HepG2 (cell line): Measurements from ENCODE around the gene RRAGB. TPM values are rescaled to one million over a fixed set of nuclear protein-coding genes. Genes with fewer than 3 reads are reported as not detected.

Experiments used
- ATAC-seq: fragments of 200-7000 bp; cut with Tn5 transposase; 3 replicates; pipeline ENCODE4 v1.9.1; 2020; ENCODE audit warnings: mild to moderate bottlenecking, moderate library complexity
- BruUV-seq: library from RNA; stranded (reverse); fragments of 400-500 nt; replicated peaks from 2 replicates; lab custom pipeline; 2021; lab: Mats Ljungman, UMichigan
- CTCF ChIA-PET: fragments of 300-600 bp; formaldehyde crosslinking; extraction: SDS; loops from one replicate; lab custom pipeline; 2021; ENCODE audit warnings: low total read pairs, inconsistent platforms, low intra/inter-chr PET ratio; lab: Yijun Ruan, JAX
- POLR2A ChIA-PET: fragments of 350-600 bp; sonication (Branson Sonifier 250); formaldehyde crosslinking; loops from one replicate; lab custom pipeline; 2020; ENCODE audit warnings: antibody characterized with exemption, inconsistent platforms; lab: Yijun Ruan, JAX
- DNase-seq: peaks from one replicate; pipeline ENCODE4 v3.0.0-alpha.2; 2015; ENCODE audit warnings: low spot score
- FAIRE-seq: peaks from 3 replicates; lab custom pipeline; 2011; peaks lifted over from hg19 to GRCh38; lab: Jason Lieb, UNC
- H2AFZ ChIP-seq: one replicate; pipeline ENCODE4 v1.6.1; 2011; ENCODE audit warnings: low read length, inconsistent platforms
- H3K27ac ChIP-seq: fragments of 300-600 bp; 3 replicates; pipeline ENCODE4 v1.8.0; 2011; ENCODE audit warnings: mixed run types, mild to moderate bottlenecking, mixed read lengths, low read length, inconsistent platforms; ENCODE audit not compliant: insufficient read depth; ENCODE audit errors: extremely low read length
- H3K27me3 ChIP-seq, 2 experiments: fragments of 200-600 bp in 1 of 2; 2 replicates in 1 of 2; 3 replicates in 1 of 2; pipeline versions ENCODE4 v1.6.0 to v1.8.0; 2011; ENCODE audit warnings: low read length in 2 of 2, mild to moderate bottlenecking in 2 of 2, moderate library complexity in 2 of 2, inconsistent platforms in 1 of 2; ENCODE audit not compliant: insufficient read depth in 2 of 2, control insufficient read depth in 1 of 2
- H3K36me3 ChIP-seq, 2 experiments: fragments of 200-600 bp in 1 of 2; replicated peaks in 1 of 2; 2 replicates in 1 of 2; 3 replicates in 1 of 2; pipeline versions ENCODE4 v1.5.1 to v1.8.0; 2011; ENCODE audit warnings: low read length in 2 of 2, inconsistent platforms in 1 of 2; ENCODE audit not compliant: insufficient read depth in 2 of 2, control insufficient read depth in 1 of 2
- H3K4me1 ChIP-seq: 2 replicates; pipeline ENCODE4 v1.5.1; 2012; ENCODE audit warnings: low read length, inconsistent platforms; ENCODE audit not compliant: insufficient read depth
- H3K4me2 ChIP-seq: 2 replicates; pipeline ENCODE4 v1.6.0; 2011; ENCODE audit warnings: low read depth, low read length, inconsistent platforms
- H3K4me3 ChIP-seq, 3 experiments: fragments of 200-600 bp in 1 of 3; sonication (generic), shearing (Covaris generic) in 1 of 3; replicated peaks in 1 of 3; 2 replicates each; pipeline ENCODE4 v1.5.1; 2011 to 2016; ENCODE audit warnings: low read length in 3 of 3, inconsistent platforms in 2 of 3, low read depth in 2 of 3, mild to moderate bottlenecking in 2 of 3, control low read depth in 1 of 3, mixed read lengths in 1 of 3; ENCODE audit not compliant: insufficient read depth in 1 of 3
- H3K79me2 ChIP-seq: one replicate; pipeline ENCODE4 v1.6.1; 2011; ENCODE audit warnings: low read length, inconsistent platforms; ENCODE audit not compliant: insufficient read depth
- H3K9ac ChIP-seq: 2 replicates; pipeline ENCODE4 v1.6.0; 2011; ENCODE audit warnings: mild to moderate bottlenecking, low read depth, low read length, inconsistent platforms; ENCODE audit not compliant: insufficient read depth
- H3K9me3 ChIP-seq: 2 replicates; pipeline ENCODE4 v1.5.1; 2012; ENCODE audit warnings: mild to moderate bottlenecking, low read length
- H4K20me1 ChIP-seq: 2 replicates; pipeline ENCODE4 v1.6.0; 2011; ENCODE audit warnings: inconsistent platforms, mild to moderate bottlenecking, low read length, moderate library complexity; ENCODE audit not compliant: insufficient read depth
- CEBPB ChIP-seq: IDR thresholded peaks from 2 replicates; pipeline ENCODE4 v1.6.1; 2011; ENCODE audit warnings: low read depth, low read length, improper control_type of control experiment, borderline replicate concordance
- ELF3 ChIP-seq: IDR thresholded peaks from 2 replicates; pipeline ENCODE4 v1.6.1; 2016; ENCODE audit warnings: missing genetic modification reagents, missing compliant biosample characterization
- ESRRA ChIP-seq: sonication (generic); formaldehyde crosslinking; IDR thresholded peaks from 2 replicates; pipeline ENCODE4 v1.5.1; 2020; ENCODE audit warnings: mild to moderate bottlenecking, low read depth, missing genetic modification reagents
- ZFP41 ChIP-seq: sonication (generic); formaldehyde crosslinking; IDR thresholded peaks from 2 replicates; pipeline ENCODE4 v1.4.0; 2020; ENCODE audit warnings: mild to moderate bottlenecking, missing genetic modification reagents, borderline replicate concordance
- ZNF207 ChIP-seq: fragments of 450-650 bp; IDR thresholded peaks from 2 replicates; pipeline ENCODE4 v1.6.1; 2016; ENCODE audit warnings: antibody characterized with exemption, borderline replicate concordance
- ZNF296 ChIP-seq: sonication (generic); formaldehyde crosslinking; conservative IDR thresholded peaks from 2 replicates; pipeline ENCODE4 v1.5.0; 2020; ENCODE audit warnings: mild to moderate bottlenecking, missing genetic modification reagents
- ZNF891 ChIP-seq: sonication (generic); formaldehyde crosslinking; IDR thresholded peaks from 2 replicates; pipeline ENCODE4 v1.5.0; 2020; ENCODE audit warnings: mild to moderate bottlenecking, missing genetic modification reagents
- WGBS: methylation state at CpG from one replicate; pipeline ENCODE4 v1.1.6; 2017; ENCODE audit warnings: low lambda C conversion rate; 5-methylcytosine and 5-hydroxymethylcytosine counted together
- in situ Hi-C: cut with HindIII; loops from 2 replicates; pipeline ENCODE4 v1.10.0; 2017; ENCODE audit warnings: low pct_unique_long_range_greater_than_20kb; ENCODE audit not compliant: extremely low pct_ligation_motif_present
- intact Hi-C: fragments of 100-400 bp; cut with micrococcal nuclease; formaldehyde crosslinking; loops from one replicate; pipeline ENCODE4 v1.10.0; 2022; ENCODE audit not compliant: unreplicated experiment
- polyA plus RNA-seq, 8 experiments: library from polyadenylated mRNA; depleted of rRNA in 3 of 8; stranded (reverse) in 7 of 8; unstranded in 1 of 8; fragments of >200 nt; fragmentation: Illumina TruSeq in 4 of 8; extraction: Trizol in 4 of 8; gene quantifications; 2 replicates each; pipeline versions ENCODE4 v1.2.1 to v1.2.3, GENCODE V29; 2011 to 2016; ENCODE audit warnings: low read depth in 4 of 8, missing spikeins in 1 of 8, mixed read lengths in 1 of 8; ENCODE audit not compliant: insufficient read depth in 1 of 8
- total RNA-seq, 5 experiments: library from RNA; depleted of rRNA; stranded (reverse); fragments of >200 nt; fragmentation: Illumina TruSeq; extraction: Trizol; gene quantifications; 2 replicates each; pipeline ENCODE4 v1.2.3, GENCODE V29; 2016; ENCODE audit warnings: low read depth in 1 of 5
- TF ChIP-seq, protein P1 (sequence below): sonication (generic); formaldehyde crosslinking; IDR thresholded peaks from 2 replicates; pipeline ENCODE4 v1.5.0; 2020; ENCODE audit warnings: missing genetic modification reagents, mild to moderate bottlenecking, borderline replicate concordance
- TF ChIP-seq, protein P2 (sequence below): sonication (generic); formaldehyde crosslinking; IDR thresholded peaks from 2 replicates; pipeline ENCODE4 v1.4.0; 2020; ENCODE audit warnings: missing genetic modification reagents

Gene RRAGB
- total and polyA plus RNA-seq, 2 of the 13 experiments (the other 11 are each of a cell fraction or from before 2014, with no cell fraction given), result 12.2 to 19.9 TPM

DNA sequence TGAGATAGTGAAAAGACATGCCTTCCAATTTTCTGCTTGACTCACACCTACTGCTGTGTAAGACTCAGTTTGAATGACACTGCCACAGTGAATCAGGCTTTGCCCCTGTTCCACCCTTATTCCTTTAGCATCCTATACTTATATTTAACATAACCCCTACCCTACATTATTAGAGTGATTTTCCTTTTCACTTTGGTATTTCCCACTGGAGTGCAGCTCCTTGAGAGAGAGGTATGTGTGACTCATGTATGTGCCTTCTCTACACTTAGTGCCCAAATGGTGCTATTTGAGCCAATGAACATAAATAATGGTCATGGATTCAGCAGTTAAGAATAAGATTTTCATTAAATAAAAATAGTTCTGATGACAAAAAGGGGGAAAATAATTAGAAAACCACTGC lies 69.5 kb downstream of the RRAGB start (continued):
- TF ChIP-seq, protein P1, sequence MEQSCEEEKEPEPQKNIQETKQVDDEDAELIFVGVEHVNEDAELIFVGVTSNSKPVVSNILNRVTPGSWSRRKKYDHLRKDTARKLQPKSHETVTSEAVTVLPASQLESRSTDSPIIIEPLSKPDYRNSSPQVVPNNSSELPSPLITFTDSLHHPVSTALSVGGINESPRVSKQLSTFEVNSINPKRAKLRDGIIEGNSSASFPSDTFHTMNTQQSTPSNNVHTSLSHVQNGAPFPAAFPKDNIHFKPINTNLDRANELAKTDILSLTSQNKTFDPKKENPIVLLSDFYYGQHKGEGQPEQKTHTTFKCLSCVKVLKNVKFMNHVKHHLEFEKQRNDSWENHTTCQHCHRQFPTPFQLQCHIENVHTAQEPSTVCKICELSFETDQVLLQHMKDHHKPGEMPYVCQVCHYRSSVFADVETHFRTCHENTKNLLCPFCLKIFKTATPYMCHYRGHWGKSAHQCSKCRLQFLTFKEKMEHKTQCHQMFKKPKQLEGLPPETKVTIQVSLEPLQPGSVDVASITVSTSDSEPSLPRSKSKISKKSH, result no peak

DNA sequence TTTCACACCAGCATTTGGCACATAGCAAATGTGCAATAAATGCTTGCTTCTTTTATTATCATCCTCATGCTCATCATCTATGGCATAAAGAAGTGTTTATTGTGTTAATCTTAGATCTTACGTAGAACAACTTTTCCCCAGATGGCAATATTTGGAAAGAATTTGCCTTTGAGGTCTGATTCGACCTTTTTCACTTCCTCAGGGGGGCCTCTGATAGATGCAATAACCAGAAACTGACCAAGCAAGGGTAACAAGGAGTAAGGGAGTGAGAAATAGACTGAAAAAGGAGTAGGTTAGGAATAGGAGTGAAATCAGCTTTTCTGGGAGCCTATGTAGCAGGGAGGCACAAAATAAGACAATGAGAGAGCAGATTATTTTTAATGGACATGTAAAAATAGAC lies 70.2 kb downstream of the RRAGB start:
- Histone ChIP-seq H3K4me2 (no peak overlapping the region), H3K9me3 (no peaks in the 10 kb centered on the region), H3K27ac (no peak overlapping the region), H2AFZ (no peak overlapping the region), H3K36me3 (no peaks in the 10 kb centered on the region), H4K20me1 (no peaks in the 10 kb centered on the region), H3K79me2 (no peaks in the 10 kb centered on the region), H3K9ac (no peak overlapping the region), H3K4me3 (no peak overlapping the region), H3K27me3 (no peaks in the 10 kb centered on the region), H3K4me1 (no peaks in the 10 kb centered on the region)
- in situ Hi-C loops (no loop called here), intact Hi-C loops (no loop called here)
- ChIA-PET CTCF (no interaction called here), POLR2A (no interaction called here)
- DNase-seq (no peak), ATAC-seq (no peak), FAIRE-seq (no peak)
- BruUV-seq, result no TSS peak
- TF ChIP-seq CEBPB, result no peak
- TF ChIP-seq ELF3 (CRISPR knock-in tag), result no peak
- TF ChIP-seq ZNF296, result no peak
- no peak for TF ChIP-seq ZNF207
- TF ChIP-seq, protein P2, sequence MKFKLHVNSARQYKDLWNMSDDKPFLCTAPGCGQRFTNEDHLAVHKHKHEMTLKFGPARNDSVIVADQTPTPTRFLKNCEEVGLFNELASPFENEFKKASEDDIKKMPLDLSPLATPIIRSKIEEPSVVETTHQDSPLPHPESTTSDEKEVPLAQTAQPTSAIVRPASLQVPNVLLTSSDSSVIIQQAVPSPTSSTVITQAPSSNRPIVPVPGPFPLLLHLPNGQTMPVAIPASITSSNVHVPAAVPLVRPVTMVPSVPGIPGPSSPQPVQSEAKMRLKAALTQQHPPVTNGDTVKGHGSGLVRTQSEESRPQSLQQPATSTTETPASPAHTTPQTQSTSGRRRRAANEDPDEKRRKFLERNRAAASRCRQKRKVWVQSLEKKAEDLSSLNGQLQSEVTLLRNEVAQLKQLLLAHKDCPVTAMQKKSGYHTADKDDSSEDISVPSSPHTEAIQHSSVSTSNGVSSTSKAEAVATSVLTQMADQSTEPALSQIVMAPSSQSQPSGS (CRISPR knock-in tag), result no peak
- no peak for TF ChIP-seq ESRRA (CRISPR knock-in tag)
- no peak for TF ChIP-seq ZNF891 (CRISPR knock-in tag)
- TF ChIP-seq ZFP41 (CRISPR knock-in tag), result no peak
- 50% methylated on average over 2 of the region's 2 CpGs for WGBS
